ENCODE results near the gene NRBP1.

GRCh38 chr2:27379383-27379835 lies 49.0 kb upstream of the NRBP1 start:
- TF ChIP-seq POLR2A (IDR thresholded peaks at IDR 0.05; ENCODE audit: low read depth, low read length) (no peak), TAF1 (IDR thresholded peaks at IDR 0.05; ENCODE audit: borderline replicate concordance, low read depth, low read length) (no peak)

Measured in GM12892 (cell line).